C4-2B (cell line): ENCODE results near the gene DCLK2.

ENCODE experiments used
- H3K27ac ChIP-seq: fragments of 450-650 bp; 2 replicates; pipeline ENCODE4 v1.5.1; 2017
- ZFX ChIP-seq: fragments of 450-650 bp; IDR thresholded peaks from 2 replicates; pipeline ENCODE4 v1.6.1; 2017
- TF ChIP-seq, protein P1 (sequence below): fragments of 450-650 bp; conservative IDR thresholded peaks from 2 replicates; pipeline ENCODE4 v1.5.1; 2017; ENCODE audit warnings: mild to moderate bottlenecking

The DCLK2 gene

GRCh38 chr4:150259861-150260567 lies 181.8 kb downstream of the DCLK2 start:
- H3K27ac ChIP-seq = no peak overlapping the region
- TF ChIP-seq, protein P1, sequence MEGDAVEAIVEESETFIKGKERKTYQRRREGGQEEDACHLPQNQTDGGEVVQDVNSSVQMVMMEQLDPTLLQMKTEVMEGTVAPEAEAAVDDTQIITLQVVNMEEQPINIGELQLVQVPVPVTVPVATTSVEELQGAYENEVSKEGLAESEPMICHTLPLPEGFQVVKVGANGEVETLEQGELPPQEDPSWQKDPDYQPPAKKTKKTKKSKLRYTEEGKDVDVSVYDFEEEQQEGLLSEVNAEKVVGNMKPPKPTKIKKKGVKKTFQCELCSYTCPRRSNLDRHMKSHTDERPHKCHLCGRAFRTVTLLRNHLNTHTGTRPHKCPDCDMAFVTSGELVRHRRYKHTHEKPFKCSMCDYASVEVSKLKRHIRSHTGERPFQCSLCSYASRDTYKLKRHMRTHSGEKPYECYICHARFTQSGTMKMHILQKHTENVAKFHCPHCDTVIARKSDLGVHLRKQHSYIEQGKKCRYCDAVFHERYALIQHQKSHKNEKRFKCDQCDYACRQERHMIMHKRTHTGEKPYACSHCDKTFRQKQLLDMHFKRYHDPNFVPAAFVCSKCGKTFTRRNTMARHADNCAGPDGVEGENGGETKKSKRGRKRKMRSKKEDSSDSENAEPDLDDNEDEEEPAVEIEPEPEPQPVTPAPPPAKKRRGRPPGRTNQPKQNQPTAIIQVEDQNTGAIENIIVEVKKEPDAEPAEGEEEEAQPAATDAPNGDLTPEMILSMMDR = no peak
- TF ChIP-seq ZFX = no peak

GRCh38 chr4:150261571-150261970 lies 183.3 kb downstream of the DCLK2 start:
- TF ChIP-seq, protein P1 = no peak
- no peak for TF ChIP-seq ZFX
- H3K27ac ChIP-seq = no peak overlapping the region

DNA sequence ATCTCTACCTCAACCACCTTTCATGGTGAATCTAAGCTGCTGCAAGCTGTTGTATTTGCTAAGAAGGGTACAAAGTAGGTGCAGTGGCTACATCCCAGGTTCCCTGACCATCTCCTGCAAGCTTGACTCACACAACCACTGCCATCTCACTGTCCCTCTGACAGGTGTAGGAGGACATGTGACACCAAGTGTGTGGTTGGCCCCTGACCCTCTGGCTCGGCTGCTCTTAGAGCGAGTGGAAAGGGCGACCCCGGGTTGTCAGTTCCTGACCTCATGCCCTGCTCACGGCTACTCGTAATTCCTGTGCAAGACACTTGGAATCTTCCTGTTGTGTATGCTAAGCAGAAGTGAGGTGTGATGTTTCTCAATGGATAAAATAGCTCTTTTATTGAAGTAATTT lies 184.4 kb downstream of the DCLK2 start:
- no peak overlapping the region for H3K27ac ChIP-seq
- TF ChIP-seq, protein P1 = no peak
- no peak for TF ChIP-seq ZFX

DNA sequence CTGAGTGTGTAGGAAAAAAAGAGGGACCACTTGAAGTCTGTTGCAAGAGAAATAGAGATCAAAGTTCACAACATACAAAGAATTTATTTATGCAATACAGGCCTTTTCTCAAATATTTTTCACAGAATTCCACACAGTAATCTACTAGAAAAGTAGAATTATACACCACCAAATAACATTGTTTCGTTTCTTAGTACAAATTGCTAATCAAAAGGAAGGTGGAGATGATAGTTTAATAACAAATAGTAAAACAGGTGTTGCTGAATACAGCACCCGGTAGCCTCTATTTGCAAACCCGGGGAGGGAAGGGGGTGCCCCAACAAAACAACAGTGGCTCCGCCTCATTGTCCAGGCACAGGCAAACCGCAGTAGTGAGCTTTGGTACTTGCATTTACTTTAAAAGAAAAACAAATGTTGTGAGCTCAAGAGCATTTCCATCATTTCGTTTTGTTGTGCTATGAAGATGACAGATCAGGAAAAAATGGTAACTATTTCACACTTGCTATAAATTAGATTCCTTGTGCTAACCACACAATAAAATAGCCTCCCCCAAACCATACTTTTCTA lies 186.4 kb downstream of the DCLK2 start:
- H3K27ac ChIP-seq = no peak overlapping the region
- TF ChIP-seq, protein P1 = no peak

- H3K27ac ChIP-seq = no peak overlapping the region
- TF ChIP-seq, protein P1 = no peak
- no peak for TF ChIP-seq ZFX
These were observed 187.6 kb downstream of the DCLK2 start for GRCh38 chr4:150265806-150266205.

DNA sequence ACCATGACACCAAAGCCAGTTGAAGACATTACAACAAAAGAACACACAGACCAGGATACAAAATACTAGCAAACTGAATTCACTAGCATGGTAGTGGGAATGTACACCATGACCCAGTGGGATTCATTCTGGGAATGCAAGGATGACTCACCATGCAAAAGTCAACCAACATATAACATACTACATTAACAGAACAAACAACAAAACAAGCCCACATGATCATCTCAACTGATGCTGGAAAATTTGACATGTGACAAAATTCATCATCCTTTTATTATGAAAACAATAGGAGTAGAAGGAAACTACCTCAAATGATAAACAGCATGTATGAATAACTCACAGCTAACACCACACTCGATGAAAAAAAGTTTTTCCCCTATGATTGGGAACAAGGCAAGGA lies 190.2 kb downstream of the DCLK2 start:
- H3K27ac ChIP-seq = no peak overlapping the region
- TF ChIP-seq, protein P1 = no peak
- TF ChIP-seq ZFX = no peak

GRCh38 chr4:150278206-150278605 lies 200.0 kb downstream of the DCLK2 start:
- no peak overlapping the region for H3K27ac ChIP-seq
- TF ChIP-seq, protein P1 = no peak
- TF ChIP-seq ZFX = no peak
